MCF 10A (cell line): ENCODE data around the gene OR2T4. TPM values are rescaled to one million over a fixed set of nuclear protein-coding genes. Genes with fewer than 3 reads are reported as not detected.

Source experiments
- BruUV-seq: library from RNA; stranded (reverse); fragments of 400-500 nt; replicated peaks from 2 replicates; lab custom pipeline; 2021; lab: Mats Ljungman, UMichigan
- CTCF ChIA-PET: fragments of 300-600 bp; sonication (Branson Sonifier 250); formaldehyde crosslinking; extraction: SDS; loops from one replicate; lab custom pipeline; 2021; ENCODE audit warnings: antibody characterized with exemption, inconsistent platforms; lab: Yijun Ruan, JAX
- POLR2A ChIA-PET: fragments of 300-600, 350-650 bp; sonication (Branson Sonifier 250); formaldehyde crosslinking; extraction: SDS; loops from one replicate; lab custom pipeline; 2020; ENCODE audit warnings: antibody characterized with exemption, inconsistent platforms; lab: Yijun Ruan, JAX
- DNase-seq: peaks from one replicate; pipeline ENCODE4 v3.0.0-alpha.2; 2018; ENCODE audit not compliant: unreplicated experiment
- H3K27ac Mint-ChIP-seq: one replicate; pipeline ENCODE4 v1.8.0; 2022; ENCODE audit warnings: mild to moderate bottlenecking, low read depth, mixed read lengths; ENCODE audit not compliant: unreplicated experiment
- H3K27me3 Mint-ChIP-seq: one replicate; pipeline ENCODE4 v1.8.0; 2022; ENCODE audit warnings: mixed read lengths; ENCODE audit not compliant: insufficient read depth, unreplicated experiment
- H3K36me3 Mint-ChIP-seq: one replicate; pipeline ENCODE4 v1.8.0; 2022; ENCODE audit warnings: mild to moderate bottlenecking, moderate library complexity, mixed read lengths; ENCODE audit not compliant: insufficient read depth, unreplicated experiment
- H3K4me1 Mint-ChIP-seq: one replicate; pipeline ENCODE4 v1.8.0; 2022; ENCODE audit warnings: mixed read lengths; ENCODE audit not compliant: insufficient read depth, unreplicated experiment
- H3K4me3 Mint-ChIP-seq: one replicate; pipeline ENCODE4 v1.8.0; 2022; ENCODE audit warnings: mild to moderate bottlenecking, moderate library complexity, mixed read lengths; ENCODE audit not compliant: unreplicated experiment
- H3K9me3 Mint-ChIP-seq: one replicate; pipeline ENCODE4 v1.8.0; 2022; ENCODE audit warnings: mixed read lengths; ENCODE audit not compliant: unreplicated experiment
- intact Hi-C: fragments of 100-400 bp; cut with micrococcal nuclease; formaldehyde crosslinking; loops from 2 replicates; pipeline ENCODE4 v1.14.1; 2022
- total RNA-seq: library from RNA; stranded (reverse); gene quantifications from 2 replicates; pipeline ENCODE4 v1.2.3, GENCODE V29; 2022
- TF ChIP-seq, protein P1 (sequence below): fragments of 200-600 bp; IDR thresholded peaks from one replicate; pipeline ENCODE4 v1.8.0; 2022; ENCODE audit warnings: antibody characterized with exemption, mild to moderate bottlenecking; ENCODE audit not compliant: unreplicated experiment

OR2T4 gene
- total RNA-seq, 1 experiment from 2014 or later: not detected

DNA sequence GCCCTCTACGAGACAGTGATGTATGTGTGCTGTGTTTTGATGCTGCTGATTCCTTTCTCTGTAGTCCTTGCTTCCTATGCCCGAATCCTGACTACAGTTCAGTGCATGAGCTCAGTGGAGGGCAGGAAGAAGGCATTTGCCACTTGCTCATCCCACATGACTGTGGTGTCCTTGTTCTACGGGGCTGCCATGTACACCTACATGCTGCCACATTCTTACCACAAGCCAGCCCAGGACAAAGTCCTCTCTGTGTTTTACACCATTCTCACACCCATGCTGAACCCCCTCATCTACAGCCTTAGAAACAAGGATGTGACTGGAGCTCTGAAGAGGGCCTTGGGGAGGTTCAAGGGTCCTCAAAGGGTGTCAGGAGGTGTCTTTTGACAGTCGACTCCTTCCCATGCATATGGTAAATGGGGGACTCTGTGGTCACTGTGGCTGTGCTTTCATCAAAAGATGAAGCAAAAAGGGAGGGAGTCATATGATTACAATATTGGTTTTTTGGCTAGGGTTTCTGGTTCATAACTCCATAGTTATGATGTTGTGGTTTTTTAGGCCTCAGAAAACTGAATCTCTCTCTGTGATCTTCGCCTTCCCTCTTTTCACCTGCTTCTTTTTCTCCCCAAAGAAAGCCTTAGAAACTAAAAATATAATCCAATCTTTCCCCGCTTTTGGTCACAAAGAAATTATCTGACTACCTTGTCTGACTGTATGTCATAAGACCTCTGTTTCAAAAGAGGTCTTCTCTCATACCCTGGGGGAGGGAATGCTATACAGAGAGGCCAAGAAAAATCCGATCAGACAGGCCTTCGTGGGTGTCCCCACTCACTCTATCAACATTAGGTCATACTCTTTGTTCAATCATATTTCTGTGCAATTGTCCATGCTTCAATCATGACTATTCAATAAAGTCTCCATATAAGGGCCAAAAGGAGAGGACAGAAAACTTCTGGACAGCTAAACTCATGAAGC is 45.5 kb downstream of the OR2T4 start:
- CTCF ChIA-PET: interaction anchor here (0.6 to 1.6 kb wide), 7 partner anchors 163 to 728 kb away, joined by 3 to 7 read pairs (median 4); partner anchors contain the start of gene OR13G1
- Mint-ChIP-seq H3K36me3 (no peaks in the 10 kb centered on the region), H3K27ac (no peak overlapping the region), H3K27me3 (no peaks in the 10 kb centered on the region), H3K4me3 (no peak overlapping the region), H3K4me1 (no peaks in the 10 kb centered on the region), H3K9me3 (peaks cover 18% of the 10 kb centered on the region)
- no TSS peak for BruUV-seq
- TF ChIP-seq, protein P1, sequence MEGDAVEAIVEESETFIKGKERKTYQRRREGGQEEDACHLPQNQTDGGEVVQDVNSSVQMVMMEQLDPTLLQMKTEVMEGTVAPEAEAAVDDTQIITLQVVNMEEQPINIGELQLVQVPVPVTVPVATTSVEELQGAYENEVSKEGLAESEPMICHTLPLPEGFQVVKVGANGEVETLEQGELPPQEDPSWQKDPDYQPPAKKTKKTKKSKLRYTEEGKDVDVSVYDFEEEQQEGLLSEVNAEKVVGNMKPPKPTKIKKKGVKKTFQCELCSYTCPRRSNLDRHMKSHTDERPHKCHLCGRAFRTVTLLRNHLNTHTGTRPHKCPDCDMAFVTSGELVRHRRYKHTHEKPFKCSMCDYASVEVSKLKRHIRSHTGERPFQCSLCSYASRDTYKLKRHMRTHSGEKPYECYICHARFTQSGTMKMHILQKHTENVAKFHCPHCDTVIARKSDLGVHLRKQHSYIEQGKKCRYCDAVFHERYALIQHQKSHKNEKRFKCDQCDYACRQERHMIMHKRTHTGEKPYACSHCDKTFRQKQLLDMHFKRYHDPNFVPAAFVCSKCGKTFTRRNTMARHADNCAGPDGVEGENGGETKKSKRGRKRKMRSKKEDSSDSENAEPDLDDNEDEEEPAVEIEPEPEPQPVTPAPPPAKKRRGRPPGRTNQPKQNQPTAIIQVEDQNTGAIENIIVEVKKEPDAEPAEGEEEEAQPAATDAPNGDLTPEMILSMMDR: no peak
- DNase-seq: no peak
- POLR2A ChIA-PET: no interaction called here
- intact Hi-C loops: no loop called here

Other genes starting within 250 kb of the OR2T4 start
- gene OR2M5, start 216.5 kb upstream of the OR2T4 start, total RNA-seq: not detected in 2 replicates
- gene OR2M2, start 186.8 kb upstream of the OR2T4 start, total RNA-seq: not detected in 2 replicates
- gene OR2M3, start 164.4 kb upstream of the OR2T4 start, total RNA-seq: not detected in 2 replicates
- not detected in 2 replicates for gene OR2M4, start 130.2 kb upstream of the OR2T4 start, total RNA-seq
- not detected in 2 replicates for gene OR2T33, start 83.7 kb upstream of the OR2T4 start, total RNA-seq
- not detected in 2 replicates for gene OR2T12, start 58.2 kb upstream of the OR2T4 start, total RNA-seq
- gene OR2M7, start 37.1 kb upstream of the OR2T4 start, total RNA-seq: not detected in 2 replicates
- not detected in 2 replicates for gene OR14C36, start 12.9 kb upstream of the OR2T4 start, total RNA-seq
- not detected in 2 replicates for gene OR2T6, start 14.1 kb downstream of the OR2T4 start, total RNA-seq
- not detected in 2 replicates for gene OR2T1, start 41.4 kb downstream of the OR2T4 start, total RNA-seq
- not detected in 2 replicates for gene OR2T2, start 84.0 kb downstream of the OR2T4 start, total RNA-seq
- gene OR2T3, start 111.7 kb downstream of the OR2T4 start, total RNA-seq: not detected in 2 replicates
- gene OR2T5, start 126.9 kb downstream of the OR2T4 start, total RNA-seq: not detected in 2 replicates
- gene OR2G6, start 146.4 kb downstream of the OR2T4 start, total RNA-seq: not detected in 2 replicates
- not detected in 2 replicates for gene OR2T29, start 201.1 kb downstream of the OR2T4 start, total RNA-seq
- gene OR2T34, start 213.1 kb downstream of the OR2T4 start, total RNA-seq: not detected in 2 replicates
- gene OR2T10, start 236.0 kb downstream of the OR2T4 start, total RNA-seq: not detected in 2 replicates